Vagina (tissue), 2 donors: ENCODE data around the gene SENP1. TPM values are rescaled to one million over a fixed set of nuclear protein-coding genes. Genes with fewer than 3 reads are reported as not detected.

Experiments
- DNase-seq, 2 donors: peaks; one replicate each; pipeline ENCODE4 v3.0.0-alpha.2; 2017; ENCODE audit errors: extremely low spot score in 2 of 2
- H3K27ac ChIP-seq: fragments of 200-600 bp; sonication (generic); one replicate; pipeline ENCODE4 v1.5.1; 2019
- H3K27me3 ChIP-seq: fragments of 200-600 bp; sonication (generic); one replicate; pipeline ENCODE4 v1.5.1; 2019
- H3K36me3 ChIP-seq, 2 donors: fragments of 200-600 bp; sonication (generic); one replicate each; pipeline ENCODE4 v1.5.1; 2017 to 2019
- H3K4me1 ChIP-seq: fragments of 200-600 bp; sonication (generic); one replicate; pipeline ENCODE4 v1.5.1; 2019
- H3K4me3 ChIP-seq, 2 donors: fragments of 200-600 bp; sonication (generic); 1 replicate in 1 of 2; 2 replicates in 1 of 2; pipeline ENCODE4 v1.5.1; 2016 to 2019
- H3K9me3 ChIP-seq: fragments of 200-600 bp; sonication (generic); one replicate; pipeline ENCODE4 v1.5.1; 2019
- POLR2A ChIP-seq, 2 donors: fragments of 450-650 bp; IDR thresholded peaks; one replicate each; pipeline ENCODE4 v1.6.1; 2017; ENCODE audit warnings: antibody characterized with exemption in 2 of 2, mild to moderate bottlenecking in 2 of 2, moderate library complexity in 2 of 2
- POLR2AphosphoS5 ChIP-seq, 2 donors: sonication (generic); formaldehyde crosslinking; IDR thresholded peaks; one replicate each; pipeline ENCODE4 v1.9.0; 2017; ENCODE audit warnings: antibody characterized with exemption in 2 of 2, mild to moderate bottlenecking in 2 of 2, low read depth in 1 of 2; ENCODE audit not compliant: insufficient read depth in 1 of 2
- intact Hi-C: fragments of 100-400 bp; cut with DNase I; formaldehyde crosslinking; loops from one replicate; pipeline ENCODE4 v1.15.1; 2023
- total RNA-seq: library from RNA; depleted of rRNA; stranded (reverse); fragments of >200 nt; gene quantifications from one replicate; pipeline ENCODE4 v1.2.3, GENCODE V29; 2016
- TF ChIP-seq, protein P1 (sequence below), 3 experiments: fragments of 450-650 bp in 2 of 3; fragments of 200-600 bp in 1 of 3; sonication (generic) in 1 of 3; IDR thresholded peaks; one replicate each; pipeline ENCODE4 v1.5.1; 2017 to 2019; ENCODE audit warnings: antibody characterized with exemption in 3 of 3, mild to moderate bottlenecking in 2 of 3, moderate library complexity in 2 of 3

Gene SENP1
- total RNA-seq, 1 donor from 2014 or later = 21.4 TPM

DNA sequence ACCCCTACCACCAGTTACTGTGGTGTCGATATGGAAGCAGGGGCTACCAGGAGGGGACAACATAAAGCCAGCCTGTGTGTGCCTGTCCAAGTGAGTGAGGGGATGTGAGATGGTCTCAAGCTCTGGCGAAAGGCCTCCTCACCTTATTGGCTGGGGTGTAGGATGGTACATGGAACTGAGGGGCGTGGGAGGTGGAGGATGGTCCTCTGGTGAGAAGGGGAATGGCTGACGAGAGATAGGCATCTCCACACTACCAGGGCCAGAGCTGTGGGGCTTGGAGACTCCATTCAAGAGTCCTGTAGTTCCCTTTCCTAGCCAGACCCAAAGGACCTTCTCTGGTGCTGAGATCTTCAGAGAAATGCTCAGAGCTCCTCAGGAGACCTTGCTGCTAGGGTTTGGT, 69.1 kb downstream of the SENP1 start:
- Histone ChIP-seq H3K9me3 (no peaks in the 10 kb centered on the region), H3K36me3 (no peaks in the 10 kb centered on the region), H3K4me1 (no peaks in the 10 kb centered on the region), H3K27me3 (no peaks in the 10 kb centered on the region), H3K27ac (no peak overlapping the region), H3K4me3 (no peak overlapping the region)
- intact Hi-C loops = no loop called here
- DNase-seq = no peak
- TF ChIP-seq, protein P1, sequence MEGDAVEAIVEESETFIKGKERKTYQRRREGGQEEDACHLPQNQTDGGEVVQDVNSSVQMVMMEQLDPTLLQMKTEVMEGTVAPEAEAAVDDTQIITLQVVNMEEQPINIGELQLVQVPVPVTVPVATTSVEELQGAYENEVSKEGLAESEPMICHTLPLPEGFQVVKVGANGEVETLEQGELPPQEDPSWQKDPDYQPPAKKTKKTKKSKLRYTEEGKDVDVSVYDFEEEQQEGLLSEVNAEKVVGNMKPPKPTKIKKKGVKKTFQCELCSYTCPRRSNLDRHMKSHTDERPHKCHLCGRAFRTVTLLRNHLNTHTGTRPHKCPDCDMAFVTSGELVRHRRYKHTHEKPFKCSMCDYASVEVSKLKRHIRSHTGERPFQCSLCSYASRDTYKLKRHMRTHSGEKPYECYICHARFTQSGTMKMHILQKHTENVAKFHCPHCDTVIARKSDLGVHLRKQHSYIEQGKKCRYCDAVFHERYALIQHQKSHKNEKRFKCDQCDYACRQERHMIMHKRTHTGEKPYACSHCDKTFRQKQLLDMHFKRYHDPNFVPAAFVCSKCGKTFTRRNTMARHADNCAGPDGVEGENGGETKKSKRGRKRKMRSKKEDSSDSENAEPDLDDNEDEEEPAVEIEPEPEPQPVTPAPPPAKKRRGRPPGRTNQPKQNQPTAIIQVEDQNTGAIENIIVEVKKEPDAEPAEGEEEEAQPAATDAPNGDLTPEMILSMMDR (IDR thresholded peaks at IDR 0.05) = no peak
- TF ChIP-seq POLR2A (IDR thresholded peaks at IDR 0.05) = no peak
- no peak for TF ChIP-seq POLR2AphosphoS5 (IDR thresholded peaks at IDR 0.05; ENCODE audit: insufficient read depth in 1 of 2, low read depth in 1 of 2)

DNA sequence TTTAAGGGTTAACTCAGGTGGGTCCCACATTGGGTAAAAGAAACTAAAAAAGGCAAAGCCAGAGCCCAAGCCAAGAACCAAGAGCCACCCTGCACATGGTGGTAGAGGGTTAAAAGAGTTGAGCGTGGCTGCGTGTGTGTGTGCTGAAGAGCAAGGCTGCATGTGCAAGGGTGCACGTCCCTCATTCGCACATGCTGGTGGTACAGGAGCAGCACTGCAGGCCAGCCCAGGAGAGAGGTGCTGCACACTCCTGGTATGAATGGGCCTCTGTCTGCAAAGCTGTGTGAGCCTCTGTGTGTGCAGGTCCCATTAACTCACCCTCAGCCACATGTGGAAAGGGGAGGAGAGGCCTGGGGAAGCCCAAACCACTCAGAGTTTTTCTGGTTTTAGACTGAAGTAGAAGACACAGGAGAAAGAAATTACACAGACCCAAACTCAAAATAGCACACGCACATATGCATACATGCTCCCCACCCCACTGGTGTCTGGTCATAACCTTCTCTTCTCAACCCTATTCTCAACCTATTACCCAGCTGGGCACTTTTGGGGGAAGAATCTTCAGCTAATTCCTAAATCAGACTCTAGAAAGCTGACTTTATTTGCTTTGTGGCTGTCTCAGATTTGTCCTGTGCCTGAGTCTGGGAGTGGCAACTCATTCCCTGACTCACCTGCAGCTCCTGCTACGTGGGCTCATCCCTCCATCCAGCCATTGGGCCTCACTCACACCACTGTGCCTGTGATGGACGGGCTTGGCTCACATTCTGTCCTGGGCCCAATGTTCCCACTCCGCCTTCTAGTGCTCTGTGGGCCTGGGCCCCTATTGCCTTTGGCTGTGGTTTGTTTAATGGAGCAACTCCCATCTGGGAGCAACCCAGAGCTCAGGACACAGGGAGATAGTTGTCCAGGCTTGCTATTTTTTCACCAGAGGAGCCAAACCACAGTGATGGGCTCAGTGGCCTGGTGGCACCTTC, 70.8 kb downstream of the SENP1 start:
- Histone ChIP-seq H3K27ac (no peak overlapping the region), H3K9me3 (no peaks in the 10 kb centered on the region), H3K36me3 (no peaks in the 10 kb centered on the region), H3K4me3 (no peak overlapping the region), H3K27me3 (no peaks in the 10 kb centered on the region), H3K4me1 (no peaks in the 10 kb centered on the region)
- intact Hi-C loops = no loop called here
- TF ChIP-seq POLR2A (IDR thresholded peaks at IDR 0.05) (no peak), POLR2AphosphoS5 (IDR thresholded peaks at IDR 0.05; ENCODE audit: insufficient read depth in 1 of 2, low read depth in 1 of 2) (no peak)
- TF ChIP-seq, protein P1 (IDR thresholded peaks at IDR 0.05) = no peak
- DNase-seq = no peak

DNA sequence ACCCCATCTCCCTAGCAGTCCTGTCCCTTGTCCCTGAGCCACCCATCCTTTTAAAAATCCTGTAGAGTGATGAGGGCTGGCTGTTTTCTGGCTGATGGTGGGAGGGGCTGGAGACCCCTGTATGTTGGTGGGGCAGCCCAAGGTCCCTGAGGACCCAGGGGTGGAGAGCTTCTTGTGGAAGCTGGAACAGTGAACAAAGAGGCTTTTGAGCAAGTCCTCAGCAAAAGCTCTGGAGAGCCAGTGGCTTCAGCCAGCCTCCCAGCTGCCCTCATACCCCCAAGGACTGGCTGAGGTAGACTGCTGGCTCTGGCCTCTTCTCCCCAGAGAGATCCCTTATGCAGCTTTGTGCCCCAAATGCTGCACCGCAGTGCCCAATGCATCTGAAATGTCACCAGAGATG, 72.4 kb downstream of the SENP1 start:
- Histone ChIP-seq H3K4me3 (no peak overlapping the region), H3K36me3 (no peaks in the 10 kb centered on the region), H3K4me1 (no peaks in the 10 kb centered on the region), H3K27me3 (no peaks in the 10 kb centered on the region), H3K9me3 (no peaks in the 10 kb centered on the region), H3K27ac (no peak overlapping the region)
- no peak for DNase-seq
- TF ChIP-seq, protein P1 (IDR thresholded peaks at IDR 0.05) = no peak
- TF ChIP-seq POLR2AphosphoS5 (IDR thresholded peaks at IDR 0.05; ENCODE audit: insufficient read depth in 1 of 2, low read depth in 1 of 2) (no peak), POLR2A (IDR thresholded peaks at IDR 0.05) (no peak)
- intact Hi-C loops = no loop called here

GRCh38 chr12:48032597-48032996, 73.3 kb downstream of the SENP1 start:
- Histone ChIP-seq H3K27me3 (no peaks in the 10 kb centered on the region), H3K4me3 (no peak overlapping the region), H3K36me3 (no peaks in the 10 kb centered on the region), H3K9me3 (no peaks in the 10 kb centered on the region), H3K4me1 (no peaks in the 10 kb centered on the region), H3K27ac (no peak overlapping the region)
- TF ChIP-seq POLR2A (IDR thresholded peaks at IDR 0.05) (no peak), POLR2AphosphoS5 (IDR thresholded peaks at IDR 0.05; ENCODE audit: insufficient read depth in 1 of 2, low read depth in 1 of 2) (no peak)
- TF ChIP-seq, protein P1 (IDR thresholded peaks at IDR 0.05) = no peak
- no peak for DNase-seq
- intact Hi-C loops = no loop called here
